Endometrium (tissue), 2 donors: ENCODE data around the gene MRPL12.
"Not testable (repeated sequence)": the region's sequence is repeated elsewhere in the genome, so short reads cannot be mapped to it uniquely, and the experiment has no call there.

ENCODE experiments used
- FAIRE-seq: peaks from 2 replicates; lab custom pipeline; 2012; peaks lifted over from hg19 to GRCh38; lab: Jason Lieb, UNC
- donor health status: control.
- donor health status: control.

MRPL12 gene

GRCh38 chr17:81716674-81716996 lies 13.5 kb downstream of the MRPL12 start:
- FAIRE-seq, result no peak

GRCh38 chr17:81717049-81717765 lies 14.0 kb downstream of the MRPL12 start:
- no peak for FAIRE-seq

DNA sequence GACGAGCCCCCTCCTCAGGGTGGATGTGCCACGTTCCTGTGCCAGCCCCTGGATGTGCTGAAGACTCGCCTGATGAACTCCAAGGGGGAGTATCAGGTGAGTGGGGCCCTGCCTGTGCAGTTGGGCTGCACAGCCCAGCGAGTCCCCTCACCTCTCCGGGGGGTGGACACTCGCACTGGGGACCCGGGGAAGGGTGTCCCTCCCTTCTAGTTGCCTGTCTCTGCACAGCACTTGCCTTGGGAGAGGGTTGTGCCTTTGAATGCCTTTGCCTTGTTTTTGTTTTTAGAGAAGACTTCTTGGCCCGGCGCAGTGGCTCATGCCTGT lies 14.6 kb downstream of the MRPL12 start:
- no peak for FAIRE-seq

DNA sequence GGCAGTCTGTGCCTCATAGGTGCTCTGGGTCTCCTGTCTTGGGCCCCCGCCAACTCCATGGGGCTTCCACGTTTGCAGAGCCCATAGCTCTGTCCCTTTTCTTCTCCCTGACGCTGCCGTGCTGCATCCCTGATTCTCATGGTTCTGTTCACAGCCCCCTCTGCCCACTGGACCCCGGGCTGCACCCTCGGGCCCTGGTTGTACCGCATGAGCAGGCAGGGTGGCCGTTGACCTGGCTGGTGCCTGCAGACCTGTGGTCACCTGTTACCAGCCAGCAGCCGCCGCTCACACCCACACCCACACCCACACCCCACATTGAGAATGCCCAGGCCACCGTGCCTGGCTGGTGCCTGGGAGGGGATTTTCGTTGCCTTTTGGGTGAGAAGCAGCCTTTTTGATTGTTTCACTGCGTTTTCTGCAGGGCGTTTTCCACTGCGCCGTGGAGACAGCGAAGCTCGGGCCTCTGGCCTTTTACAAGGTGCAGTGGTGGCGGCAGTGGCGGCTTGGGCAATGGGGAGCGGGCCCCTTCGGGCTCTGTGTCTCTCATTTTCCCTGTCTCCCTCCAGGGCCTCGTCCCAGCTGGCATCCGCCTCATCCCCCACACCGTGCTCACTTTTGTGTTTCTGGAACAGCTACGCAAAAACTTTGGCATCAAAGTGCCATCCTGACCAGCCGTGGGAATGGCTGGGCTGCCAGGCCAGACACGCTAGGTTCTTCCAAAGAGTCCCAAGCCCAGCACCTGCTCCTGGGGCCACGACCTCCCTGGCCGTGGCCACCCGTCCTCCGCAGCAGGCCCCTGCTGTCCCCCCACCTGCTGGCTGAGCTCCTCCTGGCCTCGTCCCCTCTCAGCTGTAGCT lies 16.5 kb downstream of the MRPL12 start:
- FAIRE-seq, result no peak

DNA sequence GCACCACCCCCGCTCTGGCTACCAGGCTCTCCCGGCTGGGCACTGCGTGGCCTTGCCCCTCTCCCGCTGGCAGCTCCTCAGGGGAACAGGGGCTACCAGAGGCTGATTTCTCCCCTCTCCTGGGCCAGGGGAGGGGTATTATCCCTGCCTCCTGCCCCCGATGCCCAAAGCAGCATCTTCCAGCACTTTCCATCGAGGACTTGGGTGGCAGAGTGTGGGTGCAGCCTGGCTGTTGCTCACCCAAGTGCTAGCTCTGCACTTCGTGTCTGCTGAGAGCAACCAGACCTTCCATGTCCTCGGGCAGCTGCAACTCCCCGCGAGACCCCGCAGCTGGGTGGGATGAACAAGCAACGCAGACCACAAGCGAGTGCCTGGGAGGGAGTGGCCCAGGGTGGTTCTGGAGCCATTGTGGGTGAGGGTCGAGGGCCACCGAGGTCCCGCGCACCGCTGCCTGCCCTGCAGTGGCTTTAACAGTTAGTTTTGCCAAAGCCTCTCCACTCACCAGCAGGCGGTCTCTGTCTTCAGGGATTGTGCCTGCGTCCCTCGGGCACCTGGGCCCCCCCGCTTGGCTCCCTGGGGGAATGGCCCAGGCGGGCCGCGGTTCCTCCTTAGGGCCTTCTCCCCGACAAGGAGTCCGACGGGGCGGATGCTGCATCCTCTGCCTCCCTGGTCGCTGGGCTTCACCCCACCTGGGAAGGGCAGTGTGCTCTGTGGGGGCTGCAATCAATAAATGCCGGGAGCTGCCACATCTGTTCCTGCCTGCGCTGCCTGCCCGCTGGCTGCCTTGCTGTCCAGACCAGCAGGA lies 17.3 kb downstream of the MRPL12 start:
- no peak for FAIRE-seq

GRCh38 chr17:81722184-81723120 lies 19.3 kb downstream of the MRPL12 start:
- no peak for FAIRE-seq

GRCh38 chr17:81723651-81724209 lies 20.6 kb downstream of the MRPL12 start:
- no peak for FAIRE-seq

DNA sequence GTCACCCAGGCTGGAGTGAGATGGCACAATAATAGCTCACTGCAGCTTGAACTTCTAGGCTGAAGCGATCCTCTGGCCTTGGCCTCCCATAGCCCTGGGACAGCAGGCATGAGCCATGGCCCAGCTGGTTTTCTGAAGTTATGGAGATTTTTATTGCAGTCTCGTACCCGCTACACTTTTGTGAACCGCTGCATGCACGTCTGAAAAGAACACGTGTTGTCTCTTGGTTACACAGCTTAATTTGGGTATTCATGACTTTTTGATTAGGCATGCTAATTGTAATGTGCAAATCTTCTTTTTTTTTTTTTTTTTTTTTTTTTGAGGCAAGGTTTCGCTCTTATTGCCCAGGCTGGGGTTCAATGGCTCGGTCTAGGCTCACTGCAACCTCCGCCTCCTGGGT lies 22.3 kb downstream of the MRPL12 start:
- no peak for FAIRE-seq

GRCh38 chr17:81726004-81726403 lies 22.8 kb downstream of the MRPL12 start:
- FAIRE-seq, result no peak

GRCh38 chr17:81727324-81728031 lies 24.3 kb downstream of the MRPL12 start:
- no peak for FAIRE-seq

GRCh38 chr17:81733507-81734404 lies 30.6 kb downstream of the MRPL12 start:
- no peak for FAIRE-seq

DNA sequence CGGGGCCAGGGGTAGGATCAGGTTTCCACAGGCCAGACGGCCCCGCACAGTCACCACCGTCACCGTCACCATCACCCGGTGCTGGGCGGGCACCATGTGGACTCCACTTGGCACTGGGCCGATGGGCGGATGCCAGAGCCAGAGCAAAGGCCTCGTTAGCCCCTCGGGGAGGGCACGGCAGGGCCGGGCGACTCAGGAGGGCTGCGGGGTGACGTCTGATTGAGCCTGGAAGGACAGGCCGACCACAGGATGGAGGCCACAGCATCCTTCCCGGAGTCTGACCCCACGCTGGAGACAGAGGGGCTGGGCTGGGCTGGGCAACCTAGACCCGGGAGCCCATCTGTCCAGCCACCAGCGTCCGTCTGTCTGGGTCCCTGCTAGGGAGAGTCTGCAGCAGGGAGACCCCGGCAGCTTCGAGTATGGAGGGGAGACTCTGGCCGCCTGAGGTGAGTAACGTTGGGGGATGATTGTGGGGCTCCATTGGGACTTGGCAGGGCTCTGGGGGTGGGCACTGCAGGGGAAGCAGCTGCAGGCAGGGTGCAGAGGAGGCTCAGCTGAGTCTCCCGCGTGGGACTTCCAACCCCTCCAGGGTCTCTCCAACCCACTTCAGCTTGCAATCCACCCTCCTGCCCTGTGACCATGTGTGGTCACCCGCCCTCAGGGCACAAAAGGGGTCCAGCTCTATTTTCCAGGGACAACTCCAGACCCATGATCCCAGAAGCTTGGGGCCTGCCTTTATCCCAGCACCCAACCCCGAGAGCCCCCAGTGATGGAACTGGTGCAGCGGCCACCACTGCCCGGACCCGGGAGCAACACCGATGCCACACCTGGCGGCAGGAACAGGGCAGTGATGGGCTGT lies 31.5 kb downstream of the MRPL12 start:
- FAIRE-seq, result no peak

DNA sequence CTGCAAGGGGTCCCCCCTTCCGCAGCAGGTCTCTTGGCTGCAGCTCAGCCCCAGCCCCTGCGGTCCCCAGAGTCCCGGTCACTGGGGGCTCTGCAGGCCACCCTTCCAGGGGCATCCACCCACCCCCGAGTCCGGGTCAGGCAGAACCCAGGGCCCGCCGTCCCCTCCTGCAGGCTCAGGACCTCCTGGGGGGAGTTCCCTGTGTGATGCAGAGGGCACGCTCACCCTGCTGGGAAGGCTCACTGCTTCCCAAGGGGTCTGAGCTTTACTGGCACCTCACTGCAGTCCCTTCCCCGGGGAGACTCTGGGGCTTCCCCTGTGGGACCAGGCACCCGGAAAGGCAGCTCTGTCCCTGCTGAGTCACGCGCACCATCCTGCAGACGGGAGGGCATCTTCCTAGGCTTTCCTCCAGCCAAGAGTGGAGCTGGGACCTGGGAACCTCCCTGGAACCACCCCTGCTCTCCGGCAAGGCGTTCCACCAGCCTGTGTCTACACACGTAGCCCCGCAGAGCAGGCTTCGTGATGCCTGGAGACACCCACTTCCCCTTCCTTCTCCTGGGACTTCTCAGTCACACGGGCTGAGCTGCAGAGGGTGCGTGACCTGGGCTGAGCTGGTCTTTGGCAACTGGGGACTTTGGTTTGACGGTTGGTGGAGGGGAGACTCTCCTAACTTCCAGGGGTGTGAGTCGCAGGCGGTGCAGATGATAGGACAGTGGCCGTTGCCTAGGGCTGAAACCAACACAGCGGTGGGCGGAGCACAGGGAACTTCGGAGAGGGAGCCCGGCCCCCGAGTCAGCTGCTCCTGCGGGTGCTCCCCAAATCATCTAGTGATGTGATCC lies 32.3 kb downstream of the MRPL12 start:
- no peak for FAIRE-seq

- no peak for FAIRE-seq
These were observed 35.0 kb downstream of the MRPL12 start for GRCh38 chr17:81737947-81738800.

- no peak for FAIRE-seq
These were observed 35.7 kb downstream of the MRPL12 start for GRCh38 chr17:81738801-81739393.

DNA sequence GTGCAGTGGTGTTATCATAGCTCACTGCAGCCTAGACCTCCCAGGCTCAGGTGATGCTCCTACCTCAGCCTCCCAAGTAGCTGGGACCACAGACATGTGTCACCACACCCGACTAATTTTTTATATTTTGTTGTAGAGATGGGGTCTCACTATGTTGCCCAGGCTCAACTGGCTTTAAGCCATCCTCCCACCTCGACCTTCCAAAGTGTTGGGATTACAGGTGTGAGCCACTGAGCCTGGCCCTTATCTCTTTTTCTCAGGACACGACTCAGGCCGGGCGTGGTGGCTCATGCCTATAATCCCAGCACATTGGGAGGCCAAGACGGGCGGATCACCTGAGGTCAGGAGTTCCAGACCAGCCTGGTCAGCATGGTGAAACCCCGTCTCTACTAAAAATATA lies 36.4 kb downstream of the MRPL12 start:
- FAIRE-seq, result not testable (repeated sequence)
